GM21529 (cell line): ENCODE data around the gene ACAD10.
A peak's percentile ranks its signal among the peaks of the same experiment; 100 is the strongest.

ENCODE experiments used
- ATAC-seq: cut with Tn5 transposase; IDR thresholded peaks from one replicate; pipeline ENCODE4 v1.9.1; 2021; ENCODE audit not compliant: unreplicated experiment

The ACAD10 gene

DNA sequence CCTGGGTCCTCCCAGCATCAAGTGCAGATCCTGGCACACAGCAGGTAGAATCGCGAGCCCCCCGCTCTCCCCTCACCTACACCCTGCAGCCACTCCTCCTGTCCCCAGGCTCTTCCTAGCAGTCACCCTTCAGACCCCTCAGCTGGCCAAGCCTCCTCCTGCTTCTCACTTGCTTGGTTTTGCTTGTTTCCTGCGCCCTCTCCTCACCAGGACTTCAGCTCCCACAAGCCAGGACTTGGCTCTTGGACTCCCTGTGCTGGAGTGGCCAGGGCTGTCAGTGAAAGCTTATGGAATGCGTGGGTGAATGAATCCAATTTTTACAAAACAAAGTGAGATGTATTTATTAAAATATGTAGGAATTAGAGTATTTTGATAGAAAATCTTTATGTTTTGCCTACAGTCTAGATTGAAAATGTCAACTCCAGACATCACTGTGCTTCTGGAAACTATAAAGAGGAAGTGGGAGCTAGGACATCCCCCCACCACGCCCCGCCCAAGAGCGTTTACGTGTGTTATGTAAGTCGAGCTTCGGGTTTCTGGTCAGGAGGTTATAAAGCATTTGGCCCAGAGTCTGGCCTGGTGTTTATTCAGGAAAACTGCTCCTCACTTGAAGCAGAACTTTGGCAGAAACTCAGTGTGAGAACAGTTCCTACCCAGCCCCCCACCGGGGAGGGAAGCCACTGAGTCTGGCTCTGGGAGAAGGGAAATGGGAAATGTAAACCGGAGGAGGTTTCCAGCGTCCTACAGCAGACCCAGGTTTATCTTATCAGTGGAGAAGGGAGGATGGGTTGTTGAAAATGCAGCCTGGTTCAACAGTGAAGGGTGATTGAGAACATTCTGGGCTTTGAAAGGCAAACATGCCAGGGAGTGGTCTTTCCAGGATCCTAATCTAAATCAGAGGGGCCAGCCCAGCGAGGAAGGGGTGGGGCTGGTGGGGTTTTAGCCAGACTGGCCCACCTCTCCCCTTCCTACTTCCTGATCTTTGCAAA is 89.6 kb downstream of the ACAD10 start:
- peak; percentile 69 for ATAC-seq

GRCh38 chr12:111776836-111777344 is 91.0 kb downstream of the ACAD10 start:
- ATAC-seq = no peak

GRCh38 chr12:111777345-111778045 is 91.6 kb downstream of the ACAD10 start:
- ATAC-seq = no peak

- ATAC-seq = no peak
Measured at GRCh38 chr12:111780166-111780565, 94.3 kb downstream of the ACAD10 start.

- ATAC-seq = no peak
Measured at GRCh38 chr12:111780615-111781014, 94.8 kb downstream of the ACAD10 start.

- ATAC-seq = no peak
Measured at GRCh38 chr12:111781085-111781658, 95.3 kb downstream of the ACAD10 start.

DNA sequence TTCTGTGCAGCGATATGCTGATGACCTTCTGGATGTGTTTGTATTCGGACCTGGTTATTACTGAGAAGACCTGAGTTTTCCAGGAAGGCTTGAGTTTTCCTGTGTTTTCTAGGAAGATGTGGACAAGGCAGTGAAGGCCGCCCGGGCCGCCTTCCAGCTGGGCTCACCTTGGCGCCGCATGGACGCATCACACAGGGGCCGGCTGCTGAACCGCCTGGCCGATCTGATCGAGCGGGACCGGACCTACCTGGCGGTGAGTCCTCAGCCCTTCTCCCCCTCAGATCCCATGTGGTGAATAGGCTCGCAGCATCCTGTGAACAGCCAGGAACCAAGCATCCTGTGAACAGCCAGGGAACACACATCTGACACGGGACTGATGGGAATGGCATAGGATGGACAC is 97.2 kb downstream of the ACAD10 start:
- no peak for ATAC-seq

GRCh38 chr12:111784953-111785352 is 99.1 kb downstream of the ACAD10 start:
- ATAC-seq = no peak

GRCh38 chr12:111785651-111786050 is 99.8 kb downstream of the ACAD10 start:
- ATAC-seq = no peak

- ATAC-seq = no peak
Measured at GRCh38 chr12:111788178-111788654, 102.4 kb downstream of the ACAD10 start.

GRCh38 chr12:111789779-111790178 is 103.9 kb downstream of the ACAD10 start:
- no peak for ATAC-seq

GRCh38 chr12:111791507-111791906 is 105.7 kb downstream of the ACAD10 start:
- no peak for ATAC-seq

- no peak for ATAC-seq
Measured at GRCh38 chr12:111792155-111792855, 106.5 kb downstream of the ACAD10 start.

GRCh38 chr12:111792856-111793235 is 107.0 kb downstream of the ACAD10 start:
- ATAC-seq = no peak

DNA sequence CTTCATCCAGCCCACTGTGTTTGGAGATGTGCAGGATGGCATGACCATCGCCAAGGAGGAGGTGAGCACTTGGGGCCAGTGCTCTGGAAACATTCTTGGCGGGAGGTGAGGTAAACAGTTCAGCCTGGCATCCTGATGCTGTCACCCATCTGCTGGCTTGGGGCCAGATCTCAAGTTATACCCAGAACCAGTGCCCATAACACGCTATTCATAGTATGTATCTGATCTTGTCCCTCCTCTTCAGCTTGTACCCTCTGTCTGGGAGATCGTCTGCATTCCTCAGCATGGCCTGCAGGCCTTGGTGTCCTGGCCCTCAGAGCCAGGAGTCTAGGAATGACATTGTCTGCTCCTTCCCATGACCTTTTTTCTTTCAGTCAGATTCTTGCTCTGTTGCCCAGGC is 112.3 kb downstream of the ACAD10 start:
- no peak for ATAC-seq

DNA sequence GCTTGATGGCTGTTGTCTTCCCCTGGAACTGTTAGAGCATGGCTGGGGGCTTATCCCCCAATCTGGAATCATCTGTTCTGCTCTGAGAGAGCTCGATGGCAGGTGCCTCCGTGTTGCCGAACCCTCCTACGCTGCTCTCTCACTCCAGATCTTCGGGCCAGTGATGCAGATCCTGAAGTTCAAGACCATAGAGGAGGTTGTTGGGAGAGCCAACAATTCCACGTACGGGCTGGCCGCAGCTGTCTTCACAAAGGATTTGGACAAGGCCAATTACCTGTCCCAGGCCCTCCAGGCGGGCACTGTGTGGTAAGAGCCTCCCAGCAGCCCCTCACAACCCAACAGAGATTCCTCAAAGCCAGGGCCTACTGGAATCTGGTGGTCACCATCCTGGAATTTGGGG is 113.9 kb downstream of the ACAD10 start:
- no peak for ATAC-seq

GRCh38 chr12:111803038-111803626 is 117.3 kb downstream of the ACAD10 start:
- ATAC-seq = no peak

- no peak for ATAC-seq
Measured at GRCh38 chr12:111803851-111804250, 118.0 kb downstream of the ACAD10 start.

GRCh38 chr12:111806304-111806703 is 120.5 kb downstream of the ACAD10 start:
- ATAC-seq = no peak
